ENCODE measurements around the gene CRNKL1.

The CRNKL1 gene

DNA sequence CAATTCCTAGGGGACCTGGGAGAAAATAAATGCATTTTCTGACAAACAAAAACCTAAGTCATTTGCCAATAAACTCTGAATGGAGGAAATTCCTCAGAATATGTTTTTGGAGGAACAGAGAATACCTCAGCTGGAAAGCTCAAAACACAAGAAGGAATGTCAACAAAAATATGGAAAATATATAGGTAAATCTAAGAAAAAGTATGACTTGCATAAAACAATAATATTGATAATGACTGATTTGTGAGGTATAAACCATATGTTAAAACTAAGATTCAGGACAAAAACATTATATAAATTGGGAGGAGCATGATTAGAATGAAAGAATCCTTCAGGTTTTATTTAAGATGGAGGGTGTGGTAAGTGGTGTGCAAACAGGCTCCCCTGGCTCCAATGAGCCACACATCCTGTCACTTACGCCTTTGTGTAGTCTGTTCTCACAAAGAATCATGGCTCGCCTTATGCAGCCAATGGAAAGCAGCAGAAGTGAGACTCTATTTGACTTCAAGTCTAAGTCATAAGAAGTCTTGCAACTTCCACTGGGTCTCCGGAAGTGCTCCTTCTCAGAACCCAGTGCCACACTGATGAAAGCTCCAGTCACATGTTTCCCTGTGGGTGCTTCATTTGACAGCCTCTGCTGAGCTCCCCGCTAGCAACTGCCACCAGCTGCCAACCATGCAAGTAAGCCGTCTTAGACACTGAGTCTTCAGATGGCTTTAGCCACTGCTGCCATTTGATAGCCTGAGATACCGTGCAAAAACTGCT is 8.2 kb upstream of the CRNKL1 start:
- DNase-seq, result no peak

DNA sequence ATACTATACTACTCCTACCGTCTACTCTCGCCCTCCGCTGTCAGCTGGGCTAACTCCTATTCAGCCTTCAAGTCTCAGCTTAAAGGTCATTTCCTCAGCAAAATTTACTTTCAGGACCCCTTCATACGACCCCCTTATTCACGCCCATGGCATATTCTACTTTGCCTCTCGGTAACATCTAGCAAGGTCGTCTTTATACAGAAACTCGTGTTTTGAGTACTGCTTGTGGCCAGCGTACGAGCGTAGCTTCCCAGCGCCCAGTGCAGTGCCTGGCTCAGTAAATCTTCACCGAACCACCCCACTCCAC is 546 bp downstream of the CRNKL1 start:
- no peak for DNase-seq

DNA sequence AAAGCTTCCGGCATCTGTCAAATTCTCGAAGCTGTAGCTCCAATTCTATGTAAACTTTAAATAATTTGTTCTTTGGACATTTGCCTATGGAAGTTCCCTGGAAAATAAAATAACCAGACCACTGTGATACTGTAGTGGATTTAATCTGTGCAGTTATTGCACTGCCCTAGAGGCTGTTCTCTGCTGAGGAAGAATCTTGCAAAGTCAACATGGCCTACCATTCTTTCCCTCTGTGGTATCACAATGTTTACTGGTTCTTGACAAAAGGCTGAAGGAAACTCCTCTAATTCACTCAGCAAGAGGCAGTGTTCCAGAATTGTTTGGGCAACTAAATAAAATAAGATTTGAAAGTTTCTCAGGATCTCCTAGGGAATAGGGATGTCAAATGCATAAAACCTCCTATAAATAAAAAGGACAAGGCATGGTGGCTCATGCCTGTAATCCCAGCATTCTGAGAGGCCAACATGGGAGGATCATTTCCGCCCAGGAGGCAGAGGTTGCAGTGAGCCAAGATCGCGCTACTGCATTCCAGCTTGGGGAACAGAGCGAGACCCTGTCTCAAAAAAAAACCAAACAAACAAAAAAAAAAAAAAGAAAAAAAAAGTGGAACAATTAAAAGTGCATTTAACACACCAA is 12.4 kb downstream of the CRNKL1 start:
- DNase-seq, result no peak

DNA sequence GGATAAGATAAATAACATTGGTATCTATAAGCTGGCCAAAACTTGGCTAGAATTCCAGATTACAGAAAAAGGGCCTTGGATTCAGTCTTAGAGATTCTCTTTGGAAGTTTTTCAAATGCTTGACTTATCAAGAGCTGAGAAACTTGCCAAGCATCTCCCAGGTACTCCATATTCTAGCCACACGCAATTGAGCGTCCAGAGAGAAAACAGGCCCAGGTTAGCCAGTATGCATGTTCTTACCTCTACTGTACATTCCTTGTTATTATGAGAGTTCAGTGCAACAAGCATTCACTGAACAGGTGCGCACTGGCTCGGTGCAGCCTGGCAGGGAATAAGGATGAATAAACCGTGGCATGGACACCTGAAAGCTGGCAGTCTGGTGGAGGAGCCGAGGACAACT is 13.7 kb downstream of the CRNKL1 start:
- DNase-seq, result no peak

DNA sequence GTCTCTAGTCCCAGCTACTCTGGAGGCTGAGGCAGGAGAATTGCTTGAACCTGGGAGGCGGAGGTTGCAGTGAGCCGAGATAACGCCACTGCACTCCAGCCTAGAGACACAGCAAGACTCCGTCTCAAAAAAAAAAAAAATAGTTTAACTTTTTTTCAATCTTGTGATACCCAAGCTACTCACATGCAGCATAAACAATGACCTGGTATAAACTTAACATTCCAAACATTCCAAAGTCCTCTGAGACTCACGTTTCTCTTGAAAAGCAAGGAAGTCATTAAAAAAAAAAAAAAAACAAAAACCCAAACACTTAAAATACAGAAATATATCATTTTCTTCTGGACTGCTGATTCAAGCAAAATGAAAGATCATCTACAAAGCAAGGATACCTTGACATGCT is 14.3 kb downstream of the CRNKL1 start:
- no peak for DNase-seq

DNA sequence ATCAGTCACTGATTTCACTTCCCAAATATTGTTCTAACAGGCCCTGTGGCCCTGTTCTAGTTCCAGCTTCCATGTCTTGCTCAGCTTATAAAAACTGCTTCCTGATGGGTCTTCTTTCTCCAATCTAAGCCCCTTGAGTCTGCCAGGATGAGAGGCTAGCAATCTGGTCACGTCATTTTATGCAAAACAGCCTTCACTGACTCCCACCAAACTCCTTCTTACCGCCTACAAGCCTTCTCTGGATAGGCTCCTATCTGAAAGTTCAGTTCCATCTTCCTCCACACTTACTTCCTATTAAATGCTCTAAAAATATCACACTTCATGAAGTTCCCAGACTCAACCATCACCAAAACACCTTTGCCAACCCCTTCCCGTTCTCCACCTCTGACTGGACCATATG is 15.5 kb downstream of the CRNKL1 start:
- no peak for DNase-seq

DNA sequence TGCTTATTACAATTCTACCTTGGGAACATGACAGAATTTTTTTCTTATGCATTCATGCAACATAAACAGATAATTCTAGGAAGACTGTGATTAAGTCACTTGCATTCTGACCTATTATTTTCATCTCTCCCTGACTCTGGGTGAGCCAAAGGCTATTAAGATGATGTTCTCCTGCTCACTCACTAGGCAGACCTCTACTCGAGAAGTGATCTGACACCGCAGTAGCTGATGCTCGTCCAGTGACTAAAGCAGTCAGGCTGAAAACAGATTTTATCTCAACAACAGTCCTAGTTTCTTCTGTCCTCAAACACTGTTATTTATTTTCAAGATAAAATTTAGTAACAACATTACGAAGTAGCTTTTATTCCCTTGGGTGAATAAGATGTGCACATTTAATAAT is 17.8 kb downstream of the CRNKL1 start:
- no peak for DNase-seq

DNA sequence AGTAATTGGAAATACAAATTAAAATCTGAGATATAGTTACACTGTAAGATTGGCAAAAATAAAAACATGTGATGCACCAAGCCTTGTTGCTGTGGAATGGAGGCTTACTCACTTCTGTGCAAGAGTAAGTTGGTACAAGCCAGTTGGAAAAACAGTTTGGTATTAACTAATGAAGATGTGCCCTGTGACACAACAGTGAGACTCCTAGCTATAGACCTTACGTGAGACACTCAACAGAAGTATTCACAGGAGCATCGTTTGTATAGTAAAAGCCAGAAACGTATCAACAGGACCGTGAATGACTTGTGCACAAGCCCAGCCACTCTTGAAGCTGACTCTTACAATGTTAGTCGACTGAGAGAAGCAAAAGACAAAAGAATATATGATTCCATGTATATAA is 20.5 kb downstream of the CRNKL1 start:
- DNase-seq, result no peak

DNA sequence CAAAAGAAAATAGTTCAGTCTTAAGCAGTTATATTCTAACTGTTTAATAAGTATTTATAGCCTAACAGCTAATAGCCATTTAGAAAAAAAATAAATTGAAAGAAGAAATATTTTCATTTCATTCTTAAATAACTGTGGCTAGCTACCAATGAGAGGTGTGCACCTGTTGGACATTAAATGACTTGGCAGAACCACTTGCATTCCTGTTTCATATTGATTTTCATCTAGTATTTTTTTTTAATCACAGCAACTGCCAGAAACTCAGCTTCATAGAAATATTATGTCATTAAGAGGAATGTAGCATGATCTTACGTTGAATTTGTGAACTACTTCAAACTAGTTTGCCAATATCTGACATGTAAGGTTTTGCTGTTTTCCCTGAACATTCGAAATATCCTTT is 25.0 kb downstream of the CRNKL1 start:
- no peak for DNase-seq

DNA sequence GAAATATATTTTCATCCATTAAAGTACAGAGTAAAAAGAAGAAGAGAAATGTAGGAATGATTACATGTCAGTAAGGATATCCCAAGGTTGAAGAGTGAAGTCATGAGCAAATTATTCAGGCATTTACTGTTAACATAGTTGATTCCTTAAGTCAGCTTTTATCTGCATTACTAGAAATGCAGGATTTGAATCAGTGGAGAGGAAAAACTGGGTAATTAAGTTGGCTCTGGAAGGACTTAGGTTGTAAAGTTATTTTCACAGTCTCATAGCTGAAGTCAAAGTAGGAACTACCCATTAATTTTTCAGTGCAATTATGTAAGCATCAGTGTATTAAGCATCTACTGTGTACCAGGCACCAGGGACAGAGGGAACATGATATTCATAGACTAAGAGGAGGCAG is 27.3 kb downstream of the CRNKL1 start:
- DNase-seq, result no peak

DNA sequence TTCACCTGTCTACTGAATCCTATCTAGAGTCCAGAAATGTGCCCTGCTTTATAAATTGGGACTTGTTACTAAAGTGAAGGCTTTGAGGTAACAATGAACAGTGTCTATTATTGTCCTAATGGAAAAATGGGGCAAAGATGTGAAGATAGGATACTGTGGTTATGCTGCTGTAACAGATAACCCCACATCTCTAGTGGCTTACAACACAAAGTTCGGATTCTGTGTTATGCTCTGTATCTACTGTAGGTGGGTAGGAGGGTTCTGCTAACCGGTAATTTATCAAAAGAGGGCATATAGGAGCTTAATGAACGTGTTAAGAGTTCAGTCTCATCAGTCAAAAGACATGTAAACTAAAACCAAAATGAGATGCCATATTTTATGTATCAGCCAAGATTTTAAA is 28.9 kb downstream of the CRNKL1 start:
- no peak for DNase-seq

DNA sequence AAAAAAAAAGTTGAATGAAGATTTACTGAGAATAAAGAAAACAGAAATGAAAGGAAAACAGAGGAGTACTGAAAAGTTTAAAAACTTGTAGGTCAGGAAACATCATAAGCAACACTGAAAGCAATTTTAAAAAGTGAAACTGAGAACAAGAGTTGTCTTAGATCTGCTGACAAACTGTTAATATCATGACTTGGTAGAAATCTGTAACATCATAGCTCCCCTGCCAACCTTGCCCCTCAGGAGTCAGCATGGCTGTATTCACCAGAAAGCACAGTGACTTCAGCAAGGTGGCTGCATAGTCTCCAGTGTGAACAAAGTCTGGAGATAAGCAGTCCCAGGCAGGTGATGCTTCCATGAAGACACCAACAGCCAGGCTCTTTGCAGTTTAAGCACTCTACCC is 29.8 kb downstream of the CRNKL1 start:
- DNase-seq, result no peak

DNA sequence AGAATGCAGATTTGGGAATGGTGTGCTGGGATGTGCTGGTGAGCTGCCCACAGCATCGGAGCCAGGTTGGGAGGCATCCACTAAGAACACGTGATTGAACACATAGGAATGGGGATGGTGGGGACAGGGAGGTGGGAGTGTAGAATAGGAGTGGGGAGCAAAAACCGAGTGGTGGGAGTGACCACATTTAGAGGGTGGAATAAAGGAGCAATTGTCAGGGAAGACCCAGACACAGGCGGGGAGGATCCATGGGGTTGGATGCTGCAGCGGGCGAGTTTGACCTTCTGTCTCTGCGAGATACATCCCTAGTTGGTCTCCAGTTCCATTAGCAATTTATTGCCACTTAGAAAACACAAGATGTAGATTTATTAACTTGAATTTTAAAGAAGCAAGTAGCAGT is 30.4 kb downstream of the CRNKL1 start:
- no peak for DNase-seq

DNA sequence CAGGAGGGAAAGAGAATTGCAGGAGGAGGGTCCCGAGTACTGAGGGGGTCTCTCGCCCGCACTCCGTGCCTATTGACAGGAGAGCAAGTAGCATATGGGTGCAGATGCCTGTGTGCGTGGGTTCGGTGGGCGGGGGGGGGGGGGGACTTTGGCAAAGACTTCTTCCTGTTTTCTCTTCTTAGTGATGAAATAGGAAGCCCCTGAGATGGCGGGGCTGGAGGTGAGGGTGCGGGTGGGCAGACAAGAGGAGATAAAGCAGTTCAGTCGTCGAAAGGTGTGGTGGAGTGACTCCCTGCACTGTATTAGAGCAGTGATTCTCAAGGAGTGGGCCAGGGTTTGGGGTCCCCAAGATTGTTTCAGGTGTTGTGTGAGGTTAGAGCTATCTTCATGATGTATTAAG is 31.4 kb downstream of the CRNKL1 start:
- no peak for DNase-seq

DNA sequence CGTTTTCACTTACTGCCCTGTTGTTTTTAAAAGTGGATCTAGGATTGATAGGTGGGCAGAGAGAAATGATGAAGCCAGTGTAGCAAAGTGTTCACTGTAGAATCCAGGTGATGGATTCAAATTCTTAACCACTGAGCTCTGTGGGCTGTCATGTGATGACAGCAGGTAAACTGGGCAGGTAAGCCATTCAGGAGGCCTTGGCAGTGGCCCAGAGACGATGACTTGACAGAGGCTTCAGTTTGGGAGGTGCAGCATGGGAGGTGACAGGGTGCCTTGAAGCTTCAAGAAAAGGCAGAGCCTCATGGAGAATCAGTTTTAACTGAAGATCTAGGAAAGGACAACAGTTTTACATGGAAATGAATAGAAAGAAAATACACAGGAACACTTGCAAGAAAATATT is 33.1 kb downstream of the CRNKL1 start:
- DNase-seq, result no peak

DNA sequence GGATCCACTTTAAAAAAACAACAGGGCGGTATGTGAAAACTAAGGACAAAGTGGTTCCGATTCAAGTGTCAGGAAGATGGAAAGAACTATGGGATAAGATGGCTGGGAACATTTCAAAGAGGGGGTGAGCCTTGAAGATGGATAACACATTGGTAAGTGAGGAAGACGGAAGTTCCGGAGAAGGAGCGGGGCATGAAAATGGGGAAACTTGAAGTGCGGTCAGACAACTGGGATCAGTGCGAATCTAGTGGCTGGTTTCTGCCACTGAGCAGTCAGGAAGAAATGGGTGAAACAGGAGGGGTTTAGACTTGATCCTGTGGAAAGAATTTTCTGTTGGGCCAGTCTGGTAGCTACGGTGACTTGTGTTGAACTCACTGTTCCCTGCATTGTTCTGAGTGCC is 33.9 kb downstream of the CRNKL1 start:
- no peak for DNase-seq

DNA sequence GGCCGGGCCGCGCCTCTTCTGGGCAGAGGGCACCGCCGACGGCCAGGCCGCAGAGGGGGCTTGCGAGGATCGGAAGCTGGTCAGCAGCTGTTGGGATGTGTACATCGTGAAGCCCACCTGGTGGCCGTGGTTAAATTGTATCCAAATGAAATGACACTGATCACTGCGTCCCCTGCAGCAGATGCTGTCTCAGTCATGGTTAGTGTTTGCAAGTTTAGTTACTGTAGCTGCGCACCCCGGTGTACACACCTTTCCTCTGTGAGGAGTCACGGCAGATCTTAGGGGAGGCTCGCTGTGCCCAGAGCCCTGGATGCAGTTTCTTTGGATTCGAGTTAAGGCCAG is 34.5 kb downstream of the CRNKL1 start:
- DNase-seq, result no peak

DNA sequence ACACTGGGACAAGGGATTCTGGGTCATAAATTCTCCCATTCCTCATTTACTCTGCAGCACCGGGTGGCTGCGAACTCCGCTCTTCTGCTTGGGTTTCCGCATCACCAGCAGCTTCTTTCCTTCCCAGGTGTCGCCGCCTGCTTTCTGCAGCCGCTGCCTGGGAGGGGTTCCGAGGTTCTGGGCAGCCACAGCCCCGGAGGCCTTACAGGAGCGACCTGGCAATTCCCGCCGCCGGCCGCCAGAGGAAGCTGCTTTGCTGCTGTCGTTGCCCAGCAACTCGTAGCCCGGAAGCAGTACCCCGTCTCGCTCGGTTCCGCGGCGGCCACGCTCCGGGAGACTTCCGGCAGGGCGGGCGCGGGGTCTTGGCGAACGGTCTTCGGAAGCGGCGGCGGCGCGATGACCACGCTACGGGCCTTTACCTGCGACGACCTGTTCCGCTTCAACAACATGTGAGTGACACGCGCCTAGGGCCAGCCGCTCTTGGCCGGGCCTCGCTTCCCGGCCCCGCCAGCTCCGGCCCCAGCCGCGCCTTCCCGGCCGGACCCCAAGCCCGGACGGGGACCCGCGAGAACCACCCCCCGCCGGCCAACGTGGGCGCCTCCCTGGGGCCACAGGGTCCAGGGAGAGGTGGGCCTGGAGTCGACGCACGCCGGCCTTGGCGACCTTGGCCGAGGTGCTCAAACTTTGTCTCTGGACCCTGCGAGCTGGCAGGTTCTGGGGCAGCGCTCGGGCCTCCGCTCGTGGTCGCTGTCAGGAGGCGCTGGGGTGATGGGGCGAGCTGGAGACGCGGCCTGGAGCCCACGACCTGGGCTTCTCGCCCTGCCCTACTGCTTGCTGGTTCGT is 35.0 kb downstream of the CRNKL1 start, which contains the start of gene NAA20:
Gene NAA20, plus strand, starts transcription at position 362 of the 843 bp plus-strand sequence. Its CDS starts 35 bp downstream, at position 397.
- peak; percentile 88 to 89 for DNase-seq

DNA sequence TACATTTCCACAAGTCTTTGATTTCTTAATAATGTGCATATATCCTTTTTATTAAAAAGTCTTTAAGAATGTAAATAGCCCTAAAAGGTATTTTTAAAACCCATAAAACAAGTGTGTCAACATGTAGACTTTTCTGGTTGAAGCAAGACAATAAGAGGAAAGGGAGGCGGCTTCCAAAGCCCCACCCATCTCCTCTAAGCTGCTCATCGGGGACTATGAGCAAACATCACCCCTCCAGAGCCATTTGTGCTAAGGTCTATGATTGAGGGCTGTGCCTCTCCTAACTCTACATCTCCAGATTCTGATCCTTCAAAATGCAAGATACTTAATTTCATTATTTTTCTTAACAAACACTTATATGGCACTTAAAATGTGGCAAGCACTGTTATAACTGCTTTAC is 37.6 kb downstream of the CRNKL1 start:
- DNase-seq, result no peak

DNA sequence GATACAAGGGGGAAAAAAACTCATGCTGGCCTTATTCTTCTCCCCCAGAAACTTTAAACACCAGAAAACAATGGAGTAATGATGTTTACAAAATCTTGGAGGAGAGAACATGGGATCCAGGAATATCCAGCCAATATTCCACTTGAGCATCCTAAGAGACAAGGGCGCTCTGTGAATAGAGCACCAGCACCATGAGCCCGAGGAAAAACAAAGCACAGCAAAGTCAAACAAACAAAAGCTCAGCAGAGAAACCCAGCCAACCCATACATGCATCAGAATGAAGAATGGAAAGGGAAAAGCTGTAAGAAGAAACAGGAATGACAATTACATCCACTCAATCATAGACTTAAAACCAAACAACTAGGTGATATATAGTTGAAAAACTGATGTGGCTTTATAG is 39.7 kb downstream of the CRNKL1 start:
- no peak for DNase-seq

DNA sequence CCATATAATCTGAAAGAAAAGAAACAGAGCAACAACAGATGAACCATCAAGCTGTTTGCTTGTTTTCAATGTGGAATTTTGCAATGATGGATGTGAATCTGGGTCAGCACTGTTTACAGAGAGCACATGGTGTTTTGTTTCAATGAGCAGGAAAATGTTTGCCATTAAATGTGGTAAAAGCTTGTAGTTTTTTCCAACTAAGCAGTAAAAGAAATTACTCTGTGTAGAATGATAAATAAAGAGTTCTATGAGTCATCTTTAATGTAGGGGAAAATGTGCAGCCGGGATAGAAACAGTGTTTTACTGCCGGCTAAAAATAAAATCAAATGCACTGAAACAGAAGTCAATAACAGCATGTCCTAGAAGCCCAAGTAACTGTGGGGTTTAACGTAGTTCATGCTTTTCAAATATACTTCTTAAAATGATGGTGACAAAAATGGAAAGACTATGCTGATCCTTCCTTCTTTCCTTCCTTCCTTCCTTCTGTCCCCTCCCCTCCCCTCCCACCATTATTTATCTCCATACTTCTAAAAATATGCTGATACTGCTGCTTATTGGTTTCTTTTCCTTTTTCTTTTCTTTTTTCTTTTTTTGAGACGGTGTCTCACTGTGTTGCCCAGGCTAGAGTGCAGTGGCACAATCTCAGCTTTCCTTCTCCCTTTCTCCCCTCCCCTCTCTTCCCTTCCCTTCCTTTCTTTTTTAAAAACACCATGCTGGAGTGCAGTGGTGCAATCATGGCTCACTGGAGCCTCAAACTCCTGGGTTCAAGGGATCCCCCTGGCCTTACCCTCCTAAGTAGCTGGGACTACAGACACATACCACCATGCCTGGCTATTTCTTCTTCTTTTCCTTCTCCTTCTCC is 41.4 kb downstream of the CRNKL1 start:
- no peak for DNase-seq

DNA sequence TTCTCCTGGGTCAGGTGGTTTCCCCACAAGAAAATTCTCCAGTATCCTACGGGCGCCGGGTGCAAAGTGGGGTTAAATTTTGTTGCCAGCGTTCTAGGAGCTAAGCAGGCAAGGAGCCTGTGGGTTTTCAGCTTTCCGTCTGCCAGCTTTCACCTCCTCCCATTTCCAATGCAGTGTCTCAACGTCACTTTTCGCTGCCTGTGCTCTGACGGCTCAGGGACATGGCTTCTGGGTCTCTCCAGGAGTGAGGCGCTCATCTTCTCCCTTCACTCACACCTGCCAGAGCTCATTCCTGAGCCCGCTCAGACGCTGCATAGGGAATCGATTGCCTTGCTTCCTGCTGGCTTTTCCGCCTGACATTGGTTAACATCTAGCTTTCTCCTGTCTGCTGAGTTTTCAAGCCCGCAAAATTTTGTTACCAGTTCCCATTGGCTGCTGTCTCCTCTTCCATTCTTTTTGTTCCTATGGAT is 42.4 kb downstream of the CRNKL1 start:
- DNase-seq, result no peak

DNA sequence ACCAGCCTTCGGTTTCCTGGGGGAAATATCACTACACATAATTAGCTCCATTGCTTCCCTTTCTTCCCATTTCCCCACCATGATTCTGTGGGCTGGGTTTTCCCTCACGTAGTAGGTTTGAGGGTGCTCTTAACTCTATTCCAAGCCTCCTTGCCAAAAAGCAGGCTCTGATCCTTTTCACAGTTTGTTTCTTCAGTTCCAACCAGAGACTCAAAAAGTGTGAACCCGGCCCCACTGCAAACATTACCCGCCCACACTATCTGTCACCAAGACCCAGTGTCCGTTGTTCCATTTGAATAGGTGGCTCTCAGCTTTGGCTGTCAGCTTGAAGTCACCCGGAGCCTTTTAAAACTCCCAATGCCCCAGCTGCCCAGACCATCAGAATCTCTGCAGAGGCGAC is 46.9 kb downstream of the CRNKL1 start:
- no peak for DNase-seq

Measured in stimulated activated CD4-positive, alpha-beta T cell treated with anti-CD3 and anti-CD28 coated beads, Interleukin-4, amount 100 ng/mL, for 4 hours (primary cell).